ENCODE data around the gene SPAG16.

GRCh38 chr2:214057986-214058385, 773.7 kb downstream of the SPAG16 start:
- TF ChIP-seq CTCF (IDR thresholded peaks at IDR 0.05; ENCODE audit: insufficient read depth, low read length) (no peak), POLR2AphosphoS5 (IDR thresholded peaks at IDR 0.05; ENCODE audit: low read depth) (no peak), GABPA (IDR thresholded peaks at IDR 0.05; ENCODE audit: low read depth) (no peak), SPI1 (IDR thresholded peaks at IDR 0.05; ENCODE audit: borderline replicate concordance, low read depth) (no peak)

Measured in HL-60 (cell line).